Pancreas (tissue), 10 donors: ENCODE measurements around the gene STIM1. TPM values are rescaled to one million over a fixed set of nuclear protein-coding genes. Genes with fewer than 3 reads are reported as not detected.

ENCODE experiments used
- ATAC-seq, 4 donors: fragments of 200-7000 bp; cut with Tn5 transposase; one replicate each; pipeline versions ENCODE4 v1.8.0 to v1.9.1; 2020; ENCODE audit warnings: mild to moderate bottlenecking in 4 of 4, moderate library complexity in 4 of 4
- DNase-seq, 6 donors: peaks; one replicate each; pipeline ENCODE4 v3.0.0-alpha.2; 2020
- FAIRE-seq: peaks from 2 replicates; lab custom pipeline; 2012; peaks lifted over from hg19 to GRCh38; lab: Jason Lieb, UNC
- H3K27ac ChIP-seq, 4 donors: fragments of 200-600 bp; sonication (generic); 1 replicate in 3 of 4; 2 replicates in 1 of 4; pipeline versions ENCODE4 v1.5.0 to v1.8.0; 2020
- H3K27me3 ChIP-seq, 4 donors: fragments of 200-600 bp; one replicate each; pipeline ENCODE4 v1.8.0; 2021
- H3K36me3 ChIP-seq, 3 donors: fragments of 200-600 bp; sonication (generic) in 1 of 3; one replicate each; pipeline versions ENCODE4 v1.5.0 to v1.8.0; 2020 to 2021
- H3K4me1 ChIP-seq, 3 donors: fragments of 200-600 bp; one replicate each; pipeline ENCODE4 v1.8.0; 2021
- H3K4me3 ChIP-seq, 4 donors: fragments of 200-600 bp; sonication (generic) in 2 of 4; one replicate each; pipeline versions ENCODE4 v1.5.0 to v1.8.0; 2020 to 2021
- H3K9me3 ChIP-seq, 4 donors: fragments of 200-600 bp; one replicate each; pipeline ENCODE4 v1.8.0; 2021
- WGBS, 2 donors: extraction: QIAGEN DNeasy Blood & Tissue Kit; methylation state at CpG; one replicate each; pipeline ENCODE4 v1.1.7; 2013; 5-methylcytosine and 5-hydroxymethylcytosine counted together
- intact Hi-C, 3 donors: fragments of 100-400 bp; cut with DNase I; formaldehyde crosslinking; loops; one replicate each; pipeline versions ENCODE4 v1.11.1 to v1.14.2; 2022
- polyA plus RNA-seq, 2 donors: library from polyadenylated mRNA; stranded (reverse); fragments of 200-250 nt; gene quantifications; one replicate each; pipeline ENCODE4 v1.2.3, GENCODE V29; 2013
- total RNA-seq, 6 donors: library from RNA; stranded (reverse); fragmentation: NEBNext Ultra II Directional in 4 of 6; extraction: Animal tissue kit (Norgen Biotek cat#: 25700) in 4 of 6; gene quantifications; one replicate each; pipeline versions ENCODE4 v1.2.1 to v1.2.4, GENCODE V29; 2021 to 2023
- TF ChIP-seq, protein P1 (sequence below), 4 donors: fragments of 200-600 bp; sonication (generic) in 3 of 4; IDR thresholded peaks; one replicate each; pipeline versions ENCODE4 v1.5.0 to v1.8.0; 2021; ENCODE audit warnings: antibody characterized with exemption in 4 of 4
- donor health status: healthy with polysubstance abuse.
- donor health status: DM: no; HTN: no; CAD: no; lungs with moderate emphysema.
- donor health status: DM: no; HTN: no; CAD: no.
- donor health status: control.
- donor health status: control.
- donor health status: Bipolar disorder and iron deficiency.
- donor health status: DM: yes; HTN: yes; CAD: no.
- donor health status: DM: no; HTN: no; CAD: no.
- donor health status: DM: no; HTN: no; CAD: no.
- donor health status: DM: yes; HTN: yes; CAD: no.

The STIM1 gene
- total and polyA plus RNA-seq, 8 donors: 10.2 to 28.9 (median 18.8) TPM

DNA sequence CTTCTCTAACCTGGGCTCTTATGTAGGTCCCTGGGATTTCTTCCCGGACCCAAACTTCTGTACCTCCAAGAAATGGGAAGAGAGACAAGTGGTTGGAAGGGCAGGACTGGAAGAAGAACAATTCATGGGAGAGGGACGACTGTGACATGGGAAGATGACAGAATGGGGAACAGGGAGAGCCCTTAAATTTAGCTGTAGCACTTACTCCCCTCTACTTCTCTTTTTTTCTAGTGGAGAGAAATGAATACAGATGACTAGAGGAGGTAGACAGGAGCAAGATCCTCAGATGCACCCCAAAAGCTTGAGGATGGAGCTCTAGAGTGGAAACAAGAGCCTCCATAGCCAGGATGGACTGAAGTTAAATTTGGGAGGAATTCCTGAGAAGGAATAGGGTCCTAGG, 17.0 kb upstream of the STIM1 start:
- FAIRE-seq (no peak), ATAC-seq (no peak), DNase-seq (no peak)
- WGBS, 2 donors: 70 to 88% methylated on average over 2 of the region's 2 CpGs
- intact Hi-C loops: no loop called here
- Histone ChIP-seq H3K36me3 (no peaks in the 10 kb centered on the region), H3K4me1 (peaks cover 0 to 13% (median 4%) of the 10 kb centered on the region in 3 donors), H3K27ac (peak overlapping the region in 2 of 4 donors; percentile 46 to 50), H3K9me3 (no peaks in the 10 kb centered on the region), H3K4me3 (peak overlapping the region in 1 of 4 donors; percentile 26), H3K27me3 (no peaks in the 10 kb centered on the region)
- TF ChIP-seq, protein P1, sequence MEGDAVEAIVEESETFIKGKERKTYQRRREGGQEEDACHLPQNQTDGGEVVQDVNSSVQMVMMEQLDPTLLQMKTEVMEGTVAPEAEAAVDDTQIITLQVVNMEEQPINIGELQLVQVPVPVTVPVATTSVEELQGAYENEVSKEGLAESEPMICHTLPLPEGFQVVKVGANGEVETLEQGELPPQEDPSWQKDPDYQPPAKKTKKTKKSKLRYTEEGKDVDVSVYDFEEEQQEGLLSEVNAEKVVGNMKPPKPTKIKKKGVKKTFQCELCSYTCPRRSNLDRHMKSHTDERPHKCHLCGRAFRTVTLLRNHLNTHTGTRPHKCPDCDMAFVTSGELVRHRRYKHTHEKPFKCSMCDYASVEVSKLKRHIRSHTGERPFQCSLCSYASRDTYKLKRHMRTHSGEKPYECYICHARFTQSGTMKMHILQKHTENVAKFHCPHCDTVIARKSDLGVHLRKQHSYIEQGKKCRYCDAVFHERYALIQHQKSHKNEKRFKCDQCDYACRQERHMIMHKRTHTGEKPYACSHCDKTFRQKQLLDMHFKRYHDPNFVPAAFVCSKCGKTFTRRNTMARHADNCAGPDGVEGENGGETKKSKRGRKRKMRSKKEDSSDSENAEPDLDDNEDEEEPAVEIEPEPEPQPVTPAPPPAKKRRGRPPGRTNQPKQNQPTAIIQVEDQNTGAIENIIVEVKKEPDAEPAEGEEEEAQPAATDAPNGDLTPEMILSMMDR (IDR thresholded peaks at IDR 0.05): no peak

DNA sequence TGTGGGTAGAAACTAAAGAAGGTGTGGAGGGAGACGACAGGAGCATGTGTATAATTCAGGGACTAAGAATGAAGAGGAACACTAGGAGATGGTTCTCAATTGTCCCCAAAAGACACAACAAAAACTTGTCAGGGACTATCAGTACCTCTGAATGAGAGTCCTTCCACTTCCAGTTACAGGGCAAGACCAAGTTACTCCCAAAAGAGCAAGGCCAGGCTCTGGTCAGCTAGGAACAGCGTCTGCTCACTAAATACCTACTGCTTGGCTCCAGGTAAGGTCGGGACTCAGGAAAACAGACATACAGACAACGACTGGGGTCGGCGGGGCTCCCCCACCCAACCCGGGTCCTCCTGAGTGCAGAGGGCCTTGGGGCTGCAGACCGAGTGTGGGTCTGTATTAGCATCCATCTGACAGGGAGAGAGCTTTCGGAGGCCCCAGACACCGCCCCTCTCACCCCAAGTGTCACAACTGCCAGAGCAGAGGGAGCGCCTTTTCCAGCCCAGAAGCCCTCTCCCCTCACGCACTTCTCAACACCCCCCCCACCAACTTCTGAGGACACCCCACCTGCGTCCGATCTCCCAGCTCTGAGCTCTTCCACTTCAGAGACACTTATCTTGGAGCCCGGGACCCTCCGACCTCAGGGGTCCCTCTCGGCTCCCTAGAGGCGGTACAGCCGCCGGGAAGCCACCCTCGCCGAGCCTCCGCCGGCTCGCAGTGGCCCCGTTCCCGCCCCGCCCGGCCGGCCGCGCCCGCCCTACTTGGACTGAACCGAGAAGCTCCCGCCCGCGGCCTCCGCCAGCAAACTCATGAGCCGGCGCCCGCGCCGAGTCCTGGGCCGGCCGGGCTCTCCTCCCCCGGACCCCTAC, 15.2 kb upstream of the STIM1 start:
- H3K4me1 ChIP-seq: peaks cover 0 to 13% (median 4%) of the 10 kb centered on the region in 3 donors
- intact Hi-C loops: no loop called here
- TF ChIP-seq, protein P1 (IDR thresholded peaks at IDR 0.05): no peak

DNA sequence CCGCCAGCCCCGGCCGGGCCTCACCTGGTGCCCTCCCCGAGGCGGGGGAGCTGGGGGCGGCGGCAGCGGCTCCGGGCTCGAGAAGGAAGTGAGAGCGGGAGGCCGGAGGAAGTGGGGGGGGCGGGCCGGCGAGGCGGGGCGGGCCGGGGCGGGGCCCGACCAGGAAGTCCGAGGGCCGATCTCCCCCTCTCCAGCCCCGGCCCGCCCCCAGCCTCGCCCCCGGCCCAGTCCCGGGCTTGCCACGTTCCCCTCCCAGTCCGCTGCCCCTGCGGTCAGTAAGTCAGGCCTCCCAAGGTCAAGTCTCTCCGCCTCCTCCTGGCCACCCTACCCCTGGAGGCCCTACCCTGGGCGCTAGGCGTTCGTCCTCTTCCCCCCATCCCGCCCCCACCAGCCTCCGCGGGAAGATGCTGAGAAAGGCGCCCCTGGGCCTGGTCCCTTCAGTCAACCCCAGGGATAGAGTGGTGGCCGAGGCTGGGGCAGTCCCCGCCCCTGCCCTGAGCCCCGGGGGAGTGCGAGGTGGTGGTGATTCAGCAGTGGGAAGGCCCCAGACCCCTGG, 14.5 kb upstream of the STIM1 start, which contains the start of gene RHOG:
Gene RHOG, minus strand, starts transcription at position 90 of the 556 bp plus-strand sequence. CDS start 12,821 bp downstream, outside the sequence.
- no peaks in the 10 kb centered on the region for H3K36me3 ChIP-seq
- peak; percentile 71 to 89 (median 82) for DNase-seq
- no peaks in the 10 kb centered on the region for H3K9me3 ChIP-seq
- peak within 1 kb of the TSS; percentile 73 to 87 (median 82) for H3K4me3 ChIP-seq
- no peaks in the 10 kb centered on the region for H3K27me3 ChIP-seq
- TF ChIP-seq, protein P1 (IDR thresholded peaks at IDR 0.05): no peak
- H3K4me1 ChIP-seq: peaks cover 0 to 8% (median 4%) of the 10 kb centered on the region in 3 donors
- intact Hi-C loops: no loop called here
- no peak for FAIRE-seq
- 0 to 1% methylated on average over 13 to 29 of the region's 42 CpGs for WGBS, 2 donors
- H3K27ac ChIP-seq: peak within 1 kb of the TSS; percentile 89 to 93 (median 92)
- ATAC-seq: peak; percentile 82 to 90 (median 88)

More for the DNA sequence above, 15.2 kb upstream of the STIM1 start:
- no peaks in the 10 kb centered on the region for H3K36me3 ChIP-seq
- peak overlapping the region; percentile 89 to 93 (median 92) for H3K27ac ChIP-seq
- WGBS, 2 donors: 2 to 4% methylated on average over 35 to 46 of the region's 46 CpGs
- no peaks in the 10 kb centered on the region for H3K9me3 ChIP-seq
- ATAC-seq (peak; percentile 17 to 67 (median 46)), FAIRE-seq (no peak), DNase-seq (peak in 1 of 6 donors; percentile 26)
- no peaks in the 10 kb centered on the region for H3K27me3 ChIP-seq
- peak overlapping the region; percentile 73 to 87 (median 82) for H3K4me3 ChIP-seq

DNA sequence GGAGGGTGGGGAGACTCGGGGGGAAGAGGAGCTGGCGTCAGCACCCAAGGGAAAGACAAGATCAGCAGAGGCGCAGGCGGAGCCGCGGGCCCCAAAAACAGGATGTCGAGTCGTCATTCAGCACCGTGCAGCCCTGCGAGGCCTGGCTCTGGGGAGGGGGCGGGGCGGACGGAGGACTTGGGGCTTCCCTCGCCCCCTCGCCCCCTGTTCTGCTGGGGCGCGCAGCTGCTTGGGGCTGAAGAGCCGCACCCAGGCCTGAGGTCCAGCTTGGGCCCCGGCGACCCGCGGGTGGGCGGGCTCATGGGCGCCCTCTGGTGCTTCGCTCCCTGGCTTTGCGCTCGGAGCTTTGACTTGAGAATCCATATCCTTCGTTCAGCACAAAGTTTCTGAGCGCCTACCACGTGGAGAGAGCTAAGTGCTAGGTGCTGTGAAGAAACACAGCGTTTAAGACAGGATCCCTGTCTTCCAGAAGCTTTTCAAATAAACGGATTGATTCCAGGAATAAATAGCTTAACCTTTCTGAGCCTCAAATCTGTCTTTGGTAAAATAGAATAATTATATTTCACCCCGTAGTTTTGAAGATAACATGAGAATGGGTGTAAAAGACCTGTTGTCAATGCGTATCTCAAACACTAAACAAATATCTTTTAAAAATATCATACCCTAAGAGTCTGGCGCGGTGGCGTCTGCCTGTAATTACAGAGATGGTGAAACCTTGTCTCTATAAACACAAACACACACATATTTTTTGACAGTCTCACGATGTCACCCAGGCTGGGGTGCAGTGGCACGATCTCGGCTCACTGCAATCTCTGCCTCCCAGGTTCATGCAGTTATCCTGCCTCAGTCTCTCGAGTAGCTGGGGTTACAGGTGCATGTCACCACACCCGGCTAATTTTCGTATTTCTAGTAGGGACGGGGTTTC, 13.8 kb upstream of the STIM1 start:
- TF ChIP-seq, protein P1 (IDR thresholded peaks at IDR 0.05): peak; percentile 29 to 70 (median 54)
- no peak for FAIRE-seq
- Histone ChIP-seq H3K9me3 (no peaks in the 10 kb centered on the region), H3K4me1 (peaks cover 0 to 8% (median 4%) of the 10 kb centered on the region in 3 donors), H3K4me3 (peak overlapping the region; percentile 73 to 87 (median 82)), H3K27ac (peak overlapping the region; percentile 89 to 93 (median 92)), H3K27me3 (no peaks in the 10 kb centered on the region), H3K36me3 (no peaks in the 10 kb centered on the region)
- ATAC-seq: peak; percentile 78 to 89 (median 84)
- peak; percentile 76 to 91 (median 84) for DNase-seq
- 21 to 32% methylated on average over 32 to 44 of the region's 44 CpGs for WGBS, 2 donors
- intact Hi-C loops: no loop called here
